ENCODE results near the gene ZNF23.
A peak's percentile ranks its signal among the peaks of the same experiment; 100 is the strongest.

The ZNF23 gene

GRCh38 chr16:71441348-71442050 lies 20.5 kb downstream of the ZNF23 start:
- DNase-seq (ENCODE audit: low read depth), result no peak
- peak; percentile 9 for TF ChIP-seq CTCF (IDR thresholded peaks at IDR 0.05; ENCODE audit: insufficient read depth, low read depth, low read length, missing control alignments)
- no peak overlapping the region for H3K4me3 ChIP-seq (ENCODE audit: low read length)

- no peak overlapping the region for H3K4me3 ChIP-seq (ENCODE audit: low read length)
- TF ChIP-seq CTCF (IDR thresholded peaks at IDR 0.05; ENCODE audit: insufficient read depth, low read depth, low read length, missing control alignments), result no peak
- DNase-seq (ENCODE audit: low read depth), result no peak
Measured at GRCh38 chr16:71440669-71441347, 21.2 kb downstream of the ZNF23 start.

- H3K4me3 ChIP-seq (ENCODE audit: low read length), result no peak overlapping the region
- no peak for TF ChIP-seq CTCF (IDR thresholded peaks at IDR 0.05; ENCODE audit: insufficient read depth, low read depth, low read length, missing control alignments)
- DNase-seq (ENCODE audit: low read depth), result no peak
Measured at GRCh38 chr16:71439523-71439922, 22.5 kb downstream of the ZNF23 start.

GRCh38 chr16:71436473-71436872 lies 25.6 kb downstream of the ZNF23 start:
- DNase-seq (ENCODE audit: low read depth), result no peak
- H3K4me3 ChIP-seq (ENCODE audit: low read length), result no peak overlapping the region
- TF ChIP-seq CTCF (IDR thresholded peaks at IDR 0.05; ENCODE audit: insufficient read depth, low read depth, low read length, missing control alignments), result no peak

- no peak for DNase-seq (ENCODE audit: low read depth)
- H3K4me3 ChIP-seq (ENCODE audit: low read length), result no peak overlapping the region
- TF ChIP-seq CTCF (IDR thresholded peaks at IDR 0.05; ENCODE audit: insufficient read depth, low read depth, low read length, missing control alignments), result no peak
Measured at GRCh38 chr16:71432906-71433305, 29.1 kb downstream of the ZNF23 start.

GRCh38 chr16:71431991-71432390 lies 30.1 kb downstream of the ZNF23 start:
- no peak for DNase-seq (ENCODE audit: low read depth)
- no peak for TF ChIP-seq CTCF (IDR thresholded peaks at IDR 0.05; ENCODE audit: insufficient read depth, low read depth, low read length, missing control alignments)
- H3K4me3 ChIP-seq (ENCODE audit: low read length), result no peak overlapping the region

Data from epithelial cell of esophagus (primary cell).